OCI-LY3 (cell line): Measurements from ENCODE around the gene TNK1.

Experiments used
- H2AFZ ChIP-seq: fragments of 200-600, 300-600 bp; shearing (Covaris generic); 2 replicates; pipeline ENCODE4 v1.6.0; 2014; ENCODE audit warnings: antibody characterized with exemption, low read depth, low read length
- H3K27ac ChIP-seq: fragments of 200-600, 300-600 bp; sonication (generic); 2 replicates; pipeline ENCODE4 v1.5.1; 2014; ENCODE audit warnings: mild to moderate bottlenecking, low read length, moderate library complexity, mixed read lengths
- H3K27me3 ChIP-seq: fragments of 200-600, 300-600 bp; sonication (generic); 2 replicates; pipeline ENCODE4 v1.6.1; 2014; ENCODE audit warnings: low read depth, low read length, mixed read lengths
- H3K36me3 ChIP-seq: fragments of 200-600, 300-600 bp; sonication (generic); replicated peaks from 2 replicates; pipeline ENCODE3; 2014; ENCODE audit warnings: low read depth, low read length, mixed read lengths
- H3K4me1 ChIP-seq: fragments of 300-600, 200-600 bp; sonication (generic); 2 replicates; pipeline ENCODE4 v1.6.1; 2014; ENCODE audit warnings: low read length, mixed read lengths
- H3K4me2 ChIP-seq: fragments of 200-600, 300-600 bp; sonication (generic); 2 replicates; pipeline ENCODE4 v1.6.1; 2014; ENCODE audit warnings: low read length, mixed read lengths
- H3K4me3 ChIP-seq: fragments of 300-600, 200-600 bp; sonication (generic); 2 replicates; pipeline ENCODE4 v1.5.1; 2014; ENCODE audit warnings: antibody characterized with exemption, mild to moderate bottlenecking, low read length, moderate library complexity
- H3K79me2 ChIP-seq: fragments of 300-600, 200-600 bp; shearing (Covaris generic); 2 replicates; pipeline ENCODE4 v1.6.1; 2014; ENCODE audit warnings: mild to moderate bottlenecking, low read length, mixed read lengths
- H3K9ac ChIP-seq: fragments of 300-600, 200-600 bp; shearing (Covaris generic); 2 replicates; pipeline ENCODE4 v1.6.0; 2014; ENCODE audit warnings: mild to moderate bottlenecking, low read length, moderate library complexity
- H3K9me3 ChIP-seq: fragments of 200-600, 300-600 bp; shearing (Covaris generic); 2 replicates; pipeline ENCODE4 v1.6.1; 2014; ENCODE audit warnings: low read length, mixed read lengths; ENCODE audit not compliant: insufficient read depth
- H4K20me1 ChIP-seq: fragments of 200-600, 300-600 bp; sonication (generic); 2 replicates; pipeline ENCODE4 v1.6.1; 2016; ENCODE audit warnings: low read length, mixed read lengths; ENCODE audit not compliant: insufficient read depth
- EZH2phosphoT487 ChIP-seq: fragments of 200-600 bp; shearing (Covaris generic); IDR thresholded peaks from 2 replicates; pipeline ENCODE4 v1.6.1; 2018; ENCODE audit warnings: antibody characterized with exemption, mixed run types, low read depth
- TF ChIP-seq, protein P1 (sequence below): fragments of 200-600, 300-600 bp; sonication (generic); IDR thresholded peaks from 2 replicates; pipeline ENCODE4 v1.5.1; 2014; ENCODE audit warnings: antibody characterized with exemption, low read length, low read depth

The TNK1 gene

GRCh38 chr17:7384489-7385081, 3.7 kb downstream of the TNK1 start:
- Histone ChIP-seq H3K4me1 (peaks cover 9% of the 10 kb centered on the region; the same call in 1 of the 2 replicates), H3K36me3 (no peaks in the 10 kb centered on the region), H3K27ac (no peak overlapping the region), H3K9me3 (no peaks in the 10 kb centered on the region), H2AFZ (peak overlapping the region; percentile 86; the same call in 1 of the 2 replicates), H3K4me2 (peak overlapping the region; percentile 77), H4K20me1 (no peaks in the 10 kb centered on the region), H3K27me3 (no peaks in the 10 kb centered on the region), H3K79me2 (no peaks in the 10 kb centered on the region), H3K4me3 (peak overlapping the region; percentile 84), H3K9ac (peak overlapping the region; percentile 67)
- TF ChIP-seq EZH2phosphoT487: no peak
- TF ChIP-seq, protein P1, sequence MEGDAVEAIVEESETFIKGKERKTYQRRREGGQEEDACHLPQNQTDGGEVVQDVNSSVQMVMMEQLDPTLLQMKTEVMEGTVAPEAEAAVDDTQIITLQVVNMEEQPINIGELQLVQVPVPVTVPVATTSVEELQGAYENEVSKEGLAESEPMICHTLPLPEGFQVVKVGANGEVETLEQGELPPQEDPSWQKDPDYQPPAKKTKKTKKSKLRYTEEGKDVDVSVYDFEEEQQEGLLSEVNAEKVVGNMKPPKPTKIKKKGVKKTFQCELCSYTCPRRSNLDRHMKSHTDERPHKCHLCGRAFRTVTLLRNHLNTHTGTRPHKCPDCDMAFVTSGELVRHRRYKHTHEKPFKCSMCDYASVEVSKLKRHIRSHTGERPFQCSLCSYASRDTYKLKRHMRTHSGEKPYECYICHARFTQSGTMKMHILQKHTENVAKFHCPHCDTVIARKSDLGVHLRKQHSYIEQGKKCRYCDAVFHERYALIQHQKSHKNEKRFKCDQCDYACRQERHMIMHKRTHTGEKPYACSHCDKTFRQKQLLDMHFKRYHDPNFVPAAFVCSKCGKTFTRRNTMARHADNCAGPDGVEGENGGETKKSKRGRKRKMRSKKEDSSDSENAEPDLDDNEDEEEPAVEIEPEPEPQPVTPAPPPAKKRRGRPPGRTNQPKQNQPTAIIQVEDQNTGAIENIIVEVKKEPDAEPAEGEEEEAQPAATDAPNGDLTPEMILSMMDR: no peak

- no peaks in the 10 kb centered on the region for H3K36me3 ChIP-seq
- H3K4me2 ChIP-seq: no peak overlapping the region
- H2AFZ ChIP-seq: no peak overlapping the region
- no peaks in the 10 kb centered on the region for H4K20me1 ChIP-seq
- H3K27ac ChIP-seq: no peak overlapping the region
- H3K4me1 ChIP-seq: peaks cover 7% of the 10 kb centered on the region; the same call in 1 of the 2 replicates
- H3K27me3 ChIP-seq: no peaks in the 10 kb centered on the region
- no peak for TF ChIP-seq EZH2phosphoT487
- TF ChIP-seq, protein P1: no peak
- no peaks in the 10 kb centered on the region for H3K9me3 ChIP-seq
- H3K4me3 ChIP-seq: no peak overlapping the region
- H3K79me2 ChIP-seq: no peaks in the 10 kb centered on the region
- H3K9ac ChIP-seq: no peak overlapping the region
Measured at GRCh38 chr17:7388856-7389255, 8.0 kb downstream of the TNK1 start.

GRCh38 chr17:7389924-7390910, 9.3 kb downstream of the TNK1 start:
- Histone ChIP-seq H3K4me2 (no peak overlapping the region), H4K20me1 (no peaks in the 10 kb centered on the region), H3K4me3 (no peak overlapping the region), H3K9me3 (no peaks in the 10 kb centered on the region), H3K4me1 (peaks cover 7% of the 10 kb centered on the region; the same call in 1 of the 2 replicates), H3K9ac (no peak overlapping the region), H3K36me3 (no peaks in the 10 kb centered on the region), H2AFZ (no peak overlapping the region), H3K27ac (no peak overlapping the region), H3K79me2 (no peaks in the 10 kb centered on the region), H3K27me3 (no peaks in the 10 kb centered on the region)
- TF ChIP-seq, protein P1: no peak
- no peak for TF ChIP-seq EZH2phosphoT487

DNA sequence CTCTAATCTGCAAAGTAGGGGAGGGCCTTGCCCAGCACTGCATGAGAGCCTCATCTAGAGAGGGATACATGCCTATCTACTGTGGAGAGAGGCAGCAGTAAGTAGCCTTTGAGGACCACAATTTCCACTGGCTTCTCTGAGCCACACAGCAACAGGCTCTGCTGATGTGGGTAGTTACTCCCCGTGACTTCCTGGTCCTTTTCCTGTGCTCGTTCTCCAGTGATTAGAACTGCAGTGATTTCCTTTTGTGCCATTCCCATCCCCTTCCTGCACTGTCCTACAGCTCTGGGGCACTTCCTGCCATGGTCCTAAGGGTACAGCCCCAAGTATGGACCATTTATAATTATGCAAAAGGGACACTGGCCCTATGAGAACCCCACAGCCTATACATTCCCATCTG, 10.4 kb downstream of the TNK1 start:
- Histone ChIP-seq H3K9me3 (no peaks in the 10 kb centered on the region), H3K79me2 (no peaks in the 10 kb centered on the region), H4K20me1 (no peaks in the 10 kb centered on the region), H3K4me3 (no peak overlapping the region), H3K4me1 (peaks cover 7% of the 10 kb centered on the region; the same call in 1 of the 2 replicates), H3K27me3 (no peaks in the 10 kb centered on the region), H2AFZ (no peak overlapping the region), H3K27ac (no peak overlapping the region), H3K9ac (no peak overlapping the region), H3K4me2 (no peak overlapping the region), H3K36me3 (no peaks in the 10 kb centered on the region)
- TF ChIP-seq EZH2phosphoT487: no peak
- TF ChIP-seq, protein P1: no peak
